GM12873 (cell line): Measurements from ENCODE around the gene FAM131C.

Experiments used
- CTCF ChIP-seq: IDR thresholded peaks from 2 replicates; pipeline ENCODE4 v1.5.1; 2012; ENCODE audit warnings: low read depth, mild to moderate bottlenecking, moderate library complexity, low read length, control low read depth; ENCODE audit not compliant: insufficient read depth; ENCODE audit errors: missing control alignments

Gene FAM131C, protein sequence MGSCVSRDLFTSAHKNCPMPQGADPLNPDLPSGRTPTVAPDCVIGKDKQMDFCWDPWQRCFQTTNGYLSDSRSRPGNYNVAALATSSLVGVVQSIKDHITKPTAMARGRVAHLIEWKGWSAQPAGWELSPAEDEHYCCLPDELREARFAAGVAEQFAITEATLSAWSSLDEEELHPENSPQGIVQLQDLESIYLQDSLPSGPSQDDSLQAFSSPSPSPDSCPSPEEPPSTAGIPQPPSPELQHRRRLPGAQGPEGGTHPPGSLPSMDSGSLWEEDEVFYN

GRCh38 chr1:16073490-16074119 is at the start of gene FAM131C:
TSS of gene FAM131C (minus strand) at chr1:16073651. CDS start at chr1:16073442, 209 bp downstream.
- TF ChIP-seq CTCF: peak; percentile 40

- no peak for TF ChIP-seq CTCF
Measured at GRCh38 chr1:16122916-16123315, 49.5 kb upstream of the FAM131C start.

DNA sequence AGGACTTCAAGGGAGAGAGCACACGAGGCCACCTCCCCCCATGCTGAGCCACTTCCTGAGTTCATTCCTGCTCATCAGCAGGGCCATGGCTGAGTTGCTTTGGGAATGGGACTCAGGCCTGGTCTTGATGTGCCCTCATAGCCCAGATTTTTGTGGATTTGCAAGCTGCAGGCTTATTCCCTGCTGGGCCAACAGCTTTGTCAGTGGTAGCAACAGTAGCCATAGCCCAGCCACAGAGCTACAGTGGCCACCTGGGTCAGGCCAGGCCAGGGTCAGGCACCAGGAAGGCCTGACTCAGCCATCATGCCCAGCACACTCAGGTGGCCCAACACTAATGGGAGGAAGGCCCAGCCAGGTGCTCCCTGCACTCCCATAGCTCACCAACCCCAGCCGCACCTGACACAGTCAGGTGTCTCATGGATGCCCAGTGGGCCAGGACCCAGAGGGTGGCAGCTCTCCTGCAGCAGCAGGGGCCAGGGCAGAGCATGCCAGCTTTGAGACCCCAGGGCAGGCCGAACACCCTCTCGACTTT is 49.0 kb upstream of the FAM131C start:
- no peak for TF ChIP-seq CTCF

DNA sequence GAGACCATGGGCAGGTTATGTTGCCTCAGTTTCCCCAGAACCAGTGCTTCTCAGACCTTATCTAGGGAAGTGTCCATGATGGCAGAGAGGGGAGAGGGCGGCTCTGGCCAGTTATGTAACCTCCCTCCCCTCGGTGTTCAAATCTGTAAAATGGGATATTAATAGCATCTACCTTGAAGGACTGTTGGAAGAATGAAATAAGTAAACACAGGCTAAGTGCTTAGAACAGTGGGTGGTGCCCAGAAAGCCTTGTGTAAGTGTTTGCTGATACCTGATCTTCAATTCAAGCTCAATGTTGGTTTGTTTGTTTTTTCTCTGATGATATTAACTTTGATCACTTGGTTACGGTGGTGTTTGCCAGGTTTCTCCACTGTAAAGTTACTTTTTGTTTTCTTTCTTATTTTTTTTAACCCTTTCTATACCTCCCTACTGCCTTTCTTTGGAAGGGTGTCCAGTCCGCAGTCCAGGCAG is 47.5 kb upstream of the FAM131C start:
- TF ChIP-seq CTCF: no peak

DNA sequence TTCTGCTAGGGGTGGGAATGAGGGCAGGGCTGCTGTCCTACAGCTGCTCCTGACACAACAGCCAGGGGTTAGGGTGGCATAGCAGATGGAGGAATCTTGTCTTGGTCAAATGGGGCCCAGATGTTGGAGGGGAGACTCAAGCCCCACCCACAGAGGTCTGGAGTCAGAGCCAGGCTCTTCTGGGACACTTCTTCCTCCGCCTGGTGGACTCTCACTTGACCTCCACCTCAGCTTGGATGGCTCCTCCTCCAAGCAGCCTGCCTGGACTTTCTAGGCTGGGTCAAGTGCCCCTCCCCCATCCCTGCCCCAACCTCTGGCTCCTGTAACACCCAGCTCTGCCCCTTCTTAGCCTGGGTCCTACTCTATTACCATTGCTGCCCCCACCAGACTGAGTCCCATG is 47.0 kb upstream of the FAM131C start:
- no peak for TF ChIP-seq CTCF

- no peak for TF ChIP-seq CTCF
Measured at GRCh38 chr1:16119926-16120325, 46.5 kb upstream of the FAM131C start.

GRCh38 chr1:16119504-16119903 is 46.1 kb upstream of the FAM131C start:
- no peak for TF ChIP-seq CTCF
